ENCODE results near the gene LDB1. TPM values are rescaled to one million over a fixed set of nuclear protein-coding genes. Genes with fewer than 3 reads are reported as not detected.

Gene LDB1
- total RNA-seq, 1 donor from 2014 or later = 94.2 TPM

- FAIRE-seq = no peak
Measured at GRCh38 chr10:102114861-102115618, 5.1 kb downstream of the LDB1 start.

DNA sequence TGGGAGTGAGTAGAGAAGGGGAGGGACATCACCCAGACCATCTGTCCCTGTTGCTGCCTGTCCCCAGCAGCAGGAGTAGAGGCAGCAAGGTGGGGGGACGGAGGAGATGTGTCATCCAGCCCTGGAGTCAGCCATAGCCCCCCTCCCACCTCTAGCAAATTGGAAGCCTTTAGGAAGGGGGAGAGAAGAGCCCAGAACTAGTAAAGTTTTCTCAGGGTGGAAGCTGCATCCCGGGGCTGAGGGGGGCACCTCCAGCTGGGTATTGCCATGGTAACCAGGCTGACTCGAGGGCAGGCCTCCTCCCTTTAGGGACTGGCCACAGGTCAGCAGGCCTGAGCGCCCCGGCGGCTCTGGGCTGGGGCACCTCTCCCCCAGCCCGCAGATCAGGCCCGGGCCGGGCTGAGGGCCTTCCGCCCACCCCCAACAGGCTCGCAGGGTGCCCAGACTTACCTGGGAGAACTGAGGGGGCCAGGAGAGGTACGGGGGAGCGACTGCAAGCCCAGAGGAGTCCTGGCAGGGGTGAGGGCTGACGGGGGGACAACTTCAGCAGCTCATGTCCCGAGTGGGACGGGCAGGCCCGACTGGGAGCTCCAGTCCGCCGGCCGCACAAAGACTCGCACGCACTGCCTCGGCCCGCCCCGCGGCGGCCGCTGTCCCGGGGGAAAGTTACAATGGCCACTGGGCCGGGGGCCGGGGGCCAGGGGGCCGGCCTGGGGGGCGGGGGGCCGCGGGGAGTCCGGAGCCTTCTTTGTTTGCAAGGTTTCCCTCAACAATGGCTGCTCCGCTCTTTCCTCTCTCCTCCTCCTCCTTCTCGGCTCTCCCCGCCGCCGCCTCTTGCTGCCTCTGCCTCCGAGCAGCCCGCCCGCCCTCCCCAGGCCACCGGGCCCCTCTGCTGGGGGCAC lies 6.0 kb downstream of the LDB1 start:
- DNase-seq (ENCODE audit: low spot score in 2 of 2) (no peak), FAIRE-seq (no peak)

More at GRCh38 chr10:102114861-102115618, 5.1 kb downstream of the LDB1 start:
- DNase-seq (ENCODE audit: low spot score in 2 of 2) = peak; percentile 79 to 86

DNA sequence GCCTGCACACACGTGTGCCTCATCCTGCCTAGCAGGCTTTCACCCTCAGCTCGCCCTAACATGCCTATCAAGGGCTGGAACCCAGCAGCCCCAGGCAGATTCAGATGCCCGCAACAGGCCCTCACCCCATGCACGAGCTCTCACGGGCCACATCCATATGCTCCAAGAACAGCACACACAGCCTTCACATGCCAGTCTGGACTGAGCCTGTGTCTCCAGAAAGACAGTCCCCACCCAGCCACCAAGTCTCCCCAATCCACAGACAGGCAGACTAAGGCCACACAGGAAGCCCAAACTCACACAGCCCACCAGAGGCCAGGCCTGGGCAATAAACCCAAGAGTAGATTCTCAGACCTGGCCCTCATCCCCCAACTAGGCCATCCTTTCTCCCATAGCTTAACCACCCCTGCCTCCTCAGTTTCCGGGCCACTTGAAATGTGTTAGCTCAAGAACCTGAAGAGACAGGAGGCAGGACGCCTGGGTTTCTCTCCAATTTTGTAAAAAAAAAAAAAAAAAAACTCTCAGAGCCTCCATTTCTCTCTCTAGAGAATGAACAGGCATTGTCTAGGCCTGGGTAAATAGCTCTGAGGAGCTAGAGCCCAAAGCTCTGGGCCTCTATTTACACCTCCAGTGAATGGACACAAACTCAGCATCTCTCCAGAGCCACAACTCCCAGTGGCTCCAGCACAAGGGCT lies 6.8 kb downstream of the LDB1 start:
- no peak for DNase-seq (ENCODE audit: low spot score in 2 of 2)
- no peak for FAIRE-seq

DNA sequence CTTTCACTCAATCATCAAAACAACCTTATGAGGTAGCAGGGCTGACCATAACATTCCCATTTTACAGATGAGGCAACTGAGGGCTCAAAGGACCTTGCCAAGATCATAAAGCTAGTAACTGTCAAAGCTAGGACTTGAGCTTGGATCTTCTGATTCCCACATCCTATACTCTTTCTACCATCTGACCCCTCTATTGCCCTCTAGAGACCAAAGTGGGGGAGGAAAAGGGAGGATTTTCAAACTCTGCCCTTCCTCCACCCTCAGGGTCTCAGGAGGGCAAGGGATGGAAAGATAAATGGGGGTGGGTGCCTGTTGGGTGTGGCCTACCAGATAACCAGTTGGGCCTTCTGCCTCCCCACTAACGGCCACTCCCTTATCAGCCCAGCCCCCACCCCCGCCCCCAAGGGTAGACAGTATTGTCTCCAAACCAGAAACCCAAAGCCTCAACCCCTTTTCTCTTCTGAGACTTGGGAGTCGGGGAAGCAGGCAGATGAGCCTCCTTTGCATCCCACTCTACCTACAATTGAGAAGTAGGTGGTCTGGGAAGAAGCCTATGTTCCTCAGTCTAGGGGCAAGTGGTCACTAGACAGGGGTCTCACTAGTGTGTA lies 7.9 kb downstream of the LDB1 start:
- DNase-seq (ENCODE audit: low spot score in 2 of 2) (no peak), FAIRE-seq (no peak)

DNA sequence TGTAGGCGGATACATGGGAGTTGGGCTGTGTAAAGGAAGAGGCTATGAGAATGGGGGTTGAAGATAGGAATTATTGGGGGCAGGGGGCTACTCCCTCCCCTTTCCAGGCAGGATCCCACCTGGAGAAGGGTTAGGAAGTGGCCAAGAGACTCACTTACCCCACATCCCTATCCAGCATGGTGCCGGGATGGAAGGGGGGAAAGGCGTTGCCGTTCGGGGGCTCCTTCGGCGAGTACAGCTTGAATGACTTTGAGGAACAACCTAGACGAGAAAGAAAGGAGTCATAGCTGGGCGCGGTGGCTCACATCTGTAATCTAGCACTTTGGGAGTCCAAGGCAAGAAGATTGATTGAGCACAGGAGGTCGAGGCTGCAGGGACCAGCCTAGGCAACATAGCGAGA lies 8.9 kb downstream of the LDB1 start:
- DNase-seq (ENCODE audit: low spot score in 2 of 2) (no peak), FAIRE-seq (no peak)

- FAIRE-seq = no peak
- DNase-seq (ENCODE audit: low spot score in 2 of 2) = no peak
Measured at GRCh38 chr10:102109166-102110116, 10.7 kb downstream of the LDB1 start.

DNA sequence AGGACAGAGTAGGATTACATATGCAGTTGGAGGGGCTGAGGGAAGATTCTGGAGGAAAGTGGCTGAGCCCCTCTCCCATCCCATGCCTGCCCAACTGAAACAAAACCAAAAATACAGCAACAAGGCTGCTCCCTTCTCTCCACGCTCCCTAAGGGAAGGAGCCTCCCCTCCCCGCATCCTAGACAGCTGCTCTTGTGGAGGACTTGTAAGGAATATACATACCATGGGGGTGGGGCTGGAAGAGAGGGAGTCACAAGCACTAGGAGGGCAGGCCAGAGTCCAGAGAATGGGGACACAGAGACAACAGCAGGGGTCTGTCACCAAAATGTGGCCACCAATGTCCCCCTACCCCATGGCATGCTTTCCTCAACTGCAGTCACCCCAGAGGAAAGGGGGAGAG lies 13.2 kb downstream of the LDB1 start:
- FAIRE-seq (no peak), DNase-seq (ENCODE audit: low spot score in 2 of 2) (no peak)

- DNase-seq (ENCODE audit: low spot score in 2 of 2) = no peak
- FAIRE-seq = no peak
Measured at GRCh38 chr10:102102421-102102820, 17.7 kb downstream of the LDB1 start.

DNA sequence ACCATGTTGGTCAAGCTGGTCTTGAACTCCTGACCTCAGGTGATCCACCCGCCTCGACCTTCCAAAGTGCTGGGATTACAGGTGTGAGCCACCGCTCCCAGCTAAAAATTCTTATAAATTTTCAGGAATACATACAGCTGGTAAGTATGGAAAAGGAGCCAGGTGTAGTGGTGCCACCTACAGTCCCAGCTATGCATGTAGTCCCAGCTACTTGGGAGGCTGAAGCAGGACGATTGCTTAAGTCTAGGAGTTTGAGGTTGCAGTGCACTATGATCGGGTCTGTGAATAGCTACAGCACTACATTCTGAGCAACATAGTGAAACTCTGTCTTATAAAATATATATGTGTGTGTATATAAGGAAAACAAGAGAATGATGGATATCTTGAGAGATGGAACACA lies 19.0 kb downstream of the LDB1 start:
- no peak for DNase-seq (ENCODE audit: low spot score in 2 of 2)

GRCh38 chr10:102096449-102096848 lies 23.7 kb downstream of the LDB1 start:
- DNase-seq (ENCODE audit: low spot score in 2 of 2) (no peak), FAIRE-seq (no peak)

More for the DNA sequence above, 19.0 kb downstream of the LDB1 start:
- no peak for FAIRE-seq

- no peak for FAIRE-seq
- DNase-seq (ENCODE audit: low spot score in 2 of 2) = no peak
Measured at GRCh38 chr10:102090772-102091171, 29.4 kb downstream of the LDB1 start.

- DNase-seq (ENCODE audit: low spot score in 2 of 2) (no peak), FAIRE-seq (no peak)
Measured at GRCh38 chr10:102086196-102086595, 34.0 kb downstream of the LDB1 start.

- FAIRE-seq (no peak), DNase-seq (ENCODE audit: low spot score in 2 of 2) (no peak)
Measured at GRCh38 chr10:102085336-102085735, 34.8 kb downstream of the LDB1 start.

GRCh38 chr10:102083541-102083940 lies 36.6 kb downstream of the LDB1 start:
- FAIRE-seq = no peak
- no peak for DNase-seq (ENCODE audit: low spot score in 2 of 2)

DNA sequence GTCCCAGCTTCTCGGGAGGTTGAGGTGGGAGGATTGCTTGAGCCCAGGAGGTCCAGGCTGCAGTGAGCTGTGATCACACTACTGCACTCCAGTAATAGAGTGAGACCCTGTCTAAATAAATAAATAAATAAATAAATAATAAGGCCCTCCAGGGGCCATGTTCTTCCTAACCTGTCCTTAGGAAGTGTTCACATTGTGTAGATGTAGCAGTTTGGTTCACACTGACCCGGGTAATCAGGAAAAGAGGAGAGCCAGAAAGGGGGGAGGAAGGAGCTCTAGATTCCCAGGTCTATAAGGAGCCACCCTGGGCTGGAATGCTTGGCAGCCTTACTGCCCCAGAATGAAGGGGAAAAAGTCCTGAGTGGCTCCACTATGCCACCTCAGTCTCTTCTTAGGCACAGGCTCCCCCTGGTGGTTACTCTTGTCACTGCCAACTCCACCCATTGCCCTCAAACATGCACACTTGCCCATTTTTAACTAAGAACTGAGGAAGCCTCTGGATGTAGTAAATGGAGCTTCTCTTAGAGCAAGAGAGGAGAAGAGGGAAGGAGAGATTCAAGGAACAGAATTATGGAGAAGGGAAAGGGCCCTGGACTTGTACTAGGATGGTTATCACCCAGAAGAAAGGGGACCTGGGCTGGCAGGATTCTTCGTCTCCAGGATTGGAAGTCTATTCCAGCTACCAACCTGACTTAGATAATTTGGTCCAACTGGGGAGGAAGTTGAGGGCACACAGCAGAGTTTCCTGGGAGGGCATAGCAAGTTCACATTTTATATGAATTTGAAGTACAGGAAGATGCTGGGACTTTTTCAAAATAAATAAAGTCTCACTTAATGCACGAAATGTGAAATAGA lies 47.3 kb downstream of the LDB1 start:
- DNase-seq (ENCODE audit: low spot score in 2 of 2) = peak; percentile 65 to 80
- no peak for FAIRE-seq

DNA sequence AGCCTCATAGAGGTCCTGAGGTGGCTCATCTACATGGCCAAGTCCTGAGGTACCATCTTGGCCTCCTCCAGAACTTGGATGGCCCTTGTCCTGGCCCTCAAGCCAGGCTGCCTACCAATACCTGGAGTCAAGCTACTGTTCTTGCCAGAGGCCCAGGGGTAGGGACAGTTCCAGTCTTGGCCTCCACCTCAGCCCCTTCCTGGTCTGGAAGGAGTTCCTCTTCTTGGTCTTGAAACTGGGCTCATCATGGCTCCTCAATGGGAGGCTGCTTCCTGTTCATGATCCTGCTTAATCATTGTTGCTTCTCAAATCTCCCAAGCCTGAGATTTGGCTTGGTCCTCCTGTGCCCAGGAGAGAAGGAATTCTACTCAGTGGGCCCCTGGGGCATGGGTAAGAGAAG lies 51.1 kb downstream of the LDB1 start:
- DNase-seq (ENCODE audit: low spot score in 2 of 2) (no peak), FAIRE-seq (no peak)

- FAIRE-seq = no peak
- DNase-seq (ENCODE audit: low spot score in 2 of 2) = no peak
Measured at GRCh38 chr10:102068216-102068615, 52.0 kb downstream of the LDB1 start.

GRCh38 chr10:102067091-102067916 lies 52.9 kb downstream of the LDB1 start:
- DNase-seq (ENCODE audit: low spot score in 2 of 2) (no peak), FAIRE-seq (no peak)

All from frontal cortex (tissue), 4 donors.